Left ventricle myocardium inferior (tissue), 1 donor: ENCODE measurements around the gene SLC27A6. TPM values are rescaled to one million over a fixed set of nuclear protein-coding genes. Genes with fewer than 3 reads are reported as not detected.
A peak's percentile ranks its signal among the peaks of the same experiment; 100 is the strongest.

Source experiments
- DNase-seq: peaks from one replicate; pipeline ENCODE4 v3.0.0-alpha.2; 2020
- H3K27ac ChIP-seq: fragments of 200-600 bp; replicated peaks from 2 replicates; pipeline ENCODE4 v1.8.0; 2021
- H3K27me3 ChIP-seq: fragments of 200-600 bp; 2 replicates; pipeline ENCODE4 v1.8.0; 2021; ENCODE audit warnings: low read depth
- H3K36me3 ChIP-seq: fragments of 200-600 bp; 2 replicates; pipeline ENCODE4 v1.8.0; 2021
- H3K4me1 ChIP-seq: fragments of 200-600 bp; 2 replicates; pipeline ENCODE4 v1.8.0; 2021
- H3K4me3 ChIP-seq: fragments of 200-600 bp; 2 replicates; pipeline ENCODE4 v1.8.0; 2021; ENCODE audit warnings: mild to moderate bottlenecking, moderate library complexity
- H3K9me3 ChIP-seq: fragments of 200-600 bp; replicated peaks from 2 replicates; pipeline ENCODE4 v1.8.0; 2021
- intact Hi-C: fragments of 100-400 bp; cut with micrococcal nuclease; formaldehyde crosslinking; loops from one replicate; pipeline ENCODE4 v1.11.0; 2022
- long read RNA-seq: library from polyadenylated mRNA; unstranded; transcript quantifications from one replicate; pipeline ENCODE4 v2.0.0, GENCODE V29; 2021
- total RNA-seq: library from RNA; stranded (reverse); fragmentation: NEBNext Ultra II Directional; extraction: Animal tissue kit (Norgen Biotek cat#: 25700); gene quantifications from one replicate; pipeline ENCODE4 v1.2.1, GENCODE V29; 2021
- TF ChIP-seq, protein P1 (sequence below): fragments of 200-600 bp; IDR thresholded peaks from 2 replicates; pipeline ENCODE4 v1.8.0; 2021; ENCODE audit warnings: antibody characterized with exemption, mild to moderate bottlenecking, borderline replicate concordance
- donor health status: DM: no; HTN: yes; CAD: no; lungs with severe emphysema.

SLC27A6 gene, protein sequence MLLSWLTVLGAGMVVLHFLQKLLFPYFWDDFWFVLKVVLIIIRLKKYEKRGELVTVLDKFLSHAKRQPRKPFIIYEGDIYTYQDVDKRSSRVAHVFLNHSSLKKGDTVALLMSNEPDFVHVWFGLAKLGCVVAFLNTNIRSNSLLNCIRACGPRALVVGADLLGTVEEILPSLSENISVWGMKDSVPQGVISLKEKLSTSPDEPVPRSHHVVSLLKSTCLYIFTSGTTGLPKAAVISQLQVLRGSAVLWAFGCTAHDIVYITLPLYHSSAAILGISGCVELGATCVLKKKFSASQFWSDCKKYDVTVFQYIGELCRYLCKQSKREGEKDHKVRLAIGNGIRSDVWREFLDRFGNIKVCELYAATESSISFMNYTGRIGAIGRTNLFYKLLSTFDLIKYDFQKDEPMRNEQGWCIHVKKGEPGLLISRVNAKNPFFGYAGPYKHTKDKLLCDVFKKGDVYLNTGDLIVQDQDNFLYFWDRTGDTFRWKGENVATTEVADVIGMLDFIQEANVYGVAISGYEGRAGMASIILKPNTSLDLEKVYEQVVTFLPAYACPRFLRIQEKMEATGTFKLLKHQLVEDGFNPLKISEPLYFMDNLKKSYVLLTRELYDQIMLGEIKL
- total RNA-seq, result 61.1 TPM
- long read RNA-seq, transcript SLC27A6-201 (10 exons, 3,219 nt), result major isoform, 103 of 163 reads
- long read RNA-seq, partial matches to known transcripts, result 3 of 163 reads
- long read RNA-seq, other reads (novel, unspliced or antisense), result 56 of 163 reads

DNA sequence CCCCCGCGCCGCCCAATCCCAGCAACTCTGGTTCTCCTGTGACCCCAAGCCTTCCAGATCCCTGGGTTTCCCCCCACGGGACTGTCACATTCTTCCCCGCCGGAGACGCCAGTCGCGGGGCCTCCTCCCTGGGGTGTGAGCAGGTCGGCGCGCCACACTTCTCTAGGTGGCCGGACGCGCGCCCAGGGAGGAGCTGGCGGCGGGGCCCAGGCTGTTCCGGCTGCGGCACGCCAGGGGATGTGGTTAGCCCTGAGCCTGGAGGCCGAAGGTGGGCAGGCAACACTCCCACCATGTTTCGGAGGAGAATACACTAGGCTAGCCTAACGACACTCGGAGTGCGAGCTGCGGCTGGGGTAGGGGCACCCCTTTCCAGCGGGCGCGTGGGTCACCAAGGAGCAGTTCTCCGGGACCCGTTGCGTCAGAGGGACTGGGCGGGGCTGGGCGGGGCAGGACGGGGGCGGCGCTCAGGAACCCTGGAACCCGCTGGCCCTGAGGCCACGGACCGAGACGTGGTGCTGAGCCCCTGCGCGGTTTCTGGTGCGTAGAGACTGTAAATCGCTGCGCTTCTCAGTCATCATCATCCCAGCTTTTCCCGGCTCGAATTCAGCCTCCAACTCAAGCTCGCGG lies at the start of gene SLC27A6:
SLC27A6 (plus strand) TSS at position 478 of the 627 bp plus-strand sequence. CDS start 650 bp downstream, outside the sequence.
- TF ChIP-seq, protein P1, sequence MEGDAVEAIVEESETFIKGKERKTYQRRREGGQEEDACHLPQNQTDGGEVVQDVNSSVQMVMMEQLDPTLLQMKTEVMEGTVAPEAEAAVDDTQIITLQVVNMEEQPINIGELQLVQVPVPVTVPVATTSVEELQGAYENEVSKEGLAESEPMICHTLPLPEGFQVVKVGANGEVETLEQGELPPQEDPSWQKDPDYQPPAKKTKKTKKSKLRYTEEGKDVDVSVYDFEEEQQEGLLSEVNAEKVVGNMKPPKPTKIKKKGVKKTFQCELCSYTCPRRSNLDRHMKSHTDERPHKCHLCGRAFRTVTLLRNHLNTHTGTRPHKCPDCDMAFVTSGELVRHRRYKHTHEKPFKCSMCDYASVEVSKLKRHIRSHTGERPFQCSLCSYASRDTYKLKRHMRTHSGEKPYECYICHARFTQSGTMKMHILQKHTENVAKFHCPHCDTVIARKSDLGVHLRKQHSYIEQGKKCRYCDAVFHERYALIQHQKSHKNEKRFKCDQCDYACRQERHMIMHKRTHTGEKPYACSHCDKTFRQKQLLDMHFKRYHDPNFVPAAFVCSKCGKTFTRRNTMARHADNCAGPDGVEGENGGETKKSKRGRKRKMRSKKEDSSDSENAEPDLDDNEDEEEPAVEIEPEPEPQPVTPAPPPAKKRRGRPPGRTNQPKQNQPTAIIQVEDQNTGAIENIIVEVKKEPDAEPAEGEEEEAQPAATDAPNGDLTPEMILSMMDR, result no peak
- Histone ChIP-seq H3K4me1 (peaks cover 13% of the 10 kb centered on the region), H3K27ac (peak within 1 kb of the TSS; percentile 83), H3K27me3 (peaks cover 20% of the 10 kb centered on the region), H3K4me3 (peak within 1 kb of the TSS; percentile 72), H3K36me3 (no peaks in the 10 kb centered on the region), H3K9me3 (peaks cover 10% of the 10 kb centered on the region)
- peak; percentile 46 for DNase-seq
- intact Hi-C loops, result no loop called here

DNA sequence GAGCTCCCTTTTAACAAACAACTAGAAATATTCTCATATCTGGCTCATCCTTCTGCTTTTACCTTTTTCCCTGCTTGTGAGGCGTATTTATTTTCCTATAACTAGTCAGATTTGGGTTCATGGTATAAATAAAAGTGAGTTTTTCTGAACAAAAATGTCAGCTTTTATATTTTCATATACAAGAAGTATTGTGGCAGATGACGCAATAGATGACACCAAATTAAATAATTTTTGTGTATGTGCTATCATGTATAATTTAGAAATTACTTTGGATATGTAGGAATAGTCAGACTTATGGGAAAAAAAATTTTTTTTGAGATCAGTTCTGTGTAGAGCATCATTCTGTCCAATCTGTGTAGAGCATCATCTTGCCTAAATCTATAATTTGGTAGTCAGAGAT lies 45.7 kb upstream of the SLC27A6 start:
- Histone ChIP-seq H3K27me3 (no peaks in the 10 kb centered on the region), H3K36me3 (no peaks in the 10 kb centered on the region), H3K27ac (no peak overlapping the region), H3K4me1 (peaks cover 14% of the 10 kb centered on the region), H3K4me3 (no peak overlapping the region), H3K9me3 (no peaks in the 10 kb centered on the region)
- DNase-seq, result no peak
- intact Hi-C loops, result no loop called here
- TF ChIP-seq, protein P1, result no peak

DNA sequence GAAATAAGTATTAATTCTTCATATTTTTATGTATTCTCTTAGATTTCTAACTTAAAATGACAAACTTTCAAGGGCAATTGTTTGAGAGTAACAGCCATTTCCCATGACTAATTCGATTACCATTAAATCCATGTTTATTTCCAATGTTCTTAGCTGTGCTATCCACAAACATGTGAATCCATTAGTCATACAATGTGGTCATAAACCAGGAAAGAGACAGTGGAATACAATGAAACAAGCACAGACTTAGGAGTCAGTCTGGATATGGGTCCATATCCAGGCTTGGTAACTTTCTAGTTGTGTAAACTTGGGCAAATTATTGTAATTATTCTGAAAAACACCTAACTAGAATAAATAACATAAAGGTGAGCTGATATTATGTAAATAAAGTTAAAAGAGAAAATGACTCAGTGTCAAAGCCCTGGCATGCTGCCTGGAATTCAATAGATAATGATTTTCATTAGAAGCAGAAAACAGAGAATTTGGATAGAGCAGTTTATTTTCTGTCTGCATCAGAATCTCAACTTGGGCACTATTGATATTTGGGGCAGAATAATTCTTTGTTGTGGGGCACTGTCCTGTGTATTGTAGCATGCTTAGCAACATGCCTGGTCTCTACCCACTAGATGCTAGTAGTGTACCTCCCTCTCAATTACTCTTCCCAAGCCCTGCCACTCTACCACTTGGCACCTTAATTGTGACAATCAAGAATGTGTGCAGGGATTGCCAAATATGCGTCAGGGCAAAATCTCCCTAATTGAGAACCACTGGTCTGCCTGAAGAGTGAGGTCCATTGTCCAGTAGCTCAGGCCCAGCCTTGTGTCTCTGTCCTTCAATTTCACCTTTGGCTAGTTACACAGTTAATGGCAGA lies 44.7 kb upstream of the SLC27A6 start:
- DNase-seq, result no peak
- no peaks in the 10 kb centered on the region for H3K36me3 ChIP-seq
- H3K27me3 ChIP-seq, result no peaks in the 10 kb centered on the region
- peak overlapping the region; percentile 75 for H3K27ac ChIP-seq
- TF ChIP-seq, protein P1, result no peak
- H3K4me3 ChIP-seq, result no peak overlapping the region
- H3K9me3 ChIP-seq, result no peaks in the 10 kb centered on the region
- intact Hi-C loops, result no loop called here
- peaks cover 19% of the 10 kb centered on the region for H3K4me1 ChIP-seq

DNA sequence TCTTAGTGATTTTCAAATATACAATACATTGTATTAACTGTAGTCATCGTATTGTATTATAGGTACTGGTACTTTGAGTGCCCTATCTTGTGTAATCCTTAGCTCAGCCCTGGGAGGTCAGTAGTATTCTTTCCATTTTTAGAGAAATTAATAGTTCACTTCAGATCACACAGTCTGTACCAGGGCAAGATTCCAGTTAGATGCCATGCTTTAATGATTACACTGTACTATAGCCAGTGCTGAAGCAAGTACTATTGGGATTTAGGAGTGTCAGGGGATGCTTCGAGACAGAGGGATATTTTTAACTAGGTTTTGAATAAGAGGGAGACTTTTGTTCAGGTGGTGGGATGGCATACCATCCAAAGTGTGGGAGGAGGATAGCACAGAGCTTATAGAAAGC lies 41.0 kb upstream of the SLC27A6 start:
- Histone ChIP-seq H3K4me1 (peaks cover 20% of the 10 kb centered on the region), H3K27me3 (no peaks in the 10 kb centered on the region), H3K4me3 (no peak overlapping the region), H3K27ac (peak overlapping the region; percentile 78), H3K36me3 (no peaks in the 10 kb centered on the region), H3K9me3 (no peaks in the 10 kb centered on the region)
- DNase-seq, result no peak
- TF ChIP-seq, protein P1, result no peak
- intact Hi-C loops, result no loop called here

DNA sequence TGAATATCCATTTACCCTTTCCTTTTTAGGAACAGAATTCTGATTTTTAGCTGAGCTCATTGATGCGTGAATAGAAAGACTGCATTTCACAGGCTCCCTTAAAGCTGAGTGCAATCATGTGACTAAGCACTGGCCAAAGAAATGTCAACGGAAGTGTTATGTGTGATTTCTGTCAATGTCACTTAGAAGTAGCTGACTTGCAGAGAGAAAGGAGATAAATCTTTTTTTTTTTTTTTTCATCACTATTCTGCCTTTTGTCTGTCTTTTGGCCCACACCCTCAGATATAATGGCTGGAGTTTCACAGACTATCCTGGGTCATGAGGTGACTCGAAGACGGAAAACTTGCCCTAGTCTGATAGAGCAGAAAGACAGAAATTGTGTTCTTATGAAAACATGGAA lies 39.3 kb upstream of the SLC27A6 start:
- Histone ChIP-seq H3K9me3 (no peaks in the 10 kb centered on the region), H3K27me3 (no peaks in the 10 kb centered on the region), H3K27ac (peak overlapping the region; percentile 78), H3K4me1 (peaks cover 14% of the 10 kb centered on the region), H3K36me3 (no peaks in the 10 kb centered on the region), H3K4me3 (no peak overlapping the region)
- intact Hi-C loops, result no loop called here
- DNase-seq, result no peak
- TF ChIP-seq, protein P1, result no peak
